ENCODE data around the gene STAM2.

STAM2 gene

DNA sequence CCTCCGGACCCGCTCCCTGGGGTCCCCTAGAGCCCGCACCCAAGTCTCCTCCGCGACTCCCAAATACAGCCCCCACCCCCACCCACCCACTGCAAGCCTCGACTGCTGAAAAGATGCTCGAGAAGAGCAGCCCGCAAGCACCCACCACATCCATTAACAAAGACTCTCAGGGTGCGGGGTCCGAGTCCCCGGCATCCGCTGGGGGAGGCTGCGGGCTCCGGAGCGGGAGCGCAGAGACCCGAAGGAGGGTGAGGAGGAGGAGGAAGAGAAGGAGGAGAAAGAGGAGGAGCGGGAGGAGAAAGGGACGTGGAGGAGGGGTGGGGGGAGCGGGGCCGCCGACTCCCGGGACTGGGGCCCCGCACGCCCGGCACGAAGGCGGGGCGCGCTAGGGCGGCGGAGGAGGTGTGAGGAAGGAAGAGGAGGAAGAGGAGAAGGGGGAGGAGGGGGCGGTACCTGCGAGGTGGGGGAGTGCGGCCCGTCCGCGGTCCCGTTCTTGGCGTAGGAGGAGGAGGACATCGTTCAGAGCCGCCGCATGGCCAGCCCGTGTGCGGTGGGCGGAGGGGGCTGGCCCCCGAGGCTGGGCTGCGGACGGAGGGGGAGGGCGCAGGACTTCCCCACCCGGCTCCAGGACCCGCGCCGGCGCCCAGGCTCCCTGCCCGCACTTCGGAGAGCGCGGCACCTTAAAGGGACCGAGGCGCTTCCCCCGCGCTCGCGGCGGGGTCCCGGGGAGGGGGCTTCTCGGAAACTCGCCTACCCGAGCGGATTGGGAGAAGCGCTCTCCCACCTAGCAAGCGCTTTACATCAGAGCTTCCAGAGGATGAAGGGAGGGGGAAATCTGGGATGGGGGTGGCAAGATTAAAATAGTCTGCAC lies 76.8 kb downstream of the STAM2 start, which contains the start of gene CACNB4:
TSS of gene CACNB4 (minus strand) at position 549 of the 871 bp plus-strand sequence.
- no peak within 1 kb of the TSS for H3K27ac ChIP-seq
- in situ Hi-C loops (cut with HindIII; ENCODE audit: low pct_ligation_motif_present, low sequenced_read_pairs), result no loop called here
- DNase-seq, result no peak
- peak within 1 kb of the TSS; percentile 52 for H3K4me3 ChIP-seq (ENCODE audit: low read depth, low read length)
- no peaks in the 10 kb centered on the region for H3K36me3 ChIP-seq (replicated peaks)
- TF ChIP-seq, protein P1, sequence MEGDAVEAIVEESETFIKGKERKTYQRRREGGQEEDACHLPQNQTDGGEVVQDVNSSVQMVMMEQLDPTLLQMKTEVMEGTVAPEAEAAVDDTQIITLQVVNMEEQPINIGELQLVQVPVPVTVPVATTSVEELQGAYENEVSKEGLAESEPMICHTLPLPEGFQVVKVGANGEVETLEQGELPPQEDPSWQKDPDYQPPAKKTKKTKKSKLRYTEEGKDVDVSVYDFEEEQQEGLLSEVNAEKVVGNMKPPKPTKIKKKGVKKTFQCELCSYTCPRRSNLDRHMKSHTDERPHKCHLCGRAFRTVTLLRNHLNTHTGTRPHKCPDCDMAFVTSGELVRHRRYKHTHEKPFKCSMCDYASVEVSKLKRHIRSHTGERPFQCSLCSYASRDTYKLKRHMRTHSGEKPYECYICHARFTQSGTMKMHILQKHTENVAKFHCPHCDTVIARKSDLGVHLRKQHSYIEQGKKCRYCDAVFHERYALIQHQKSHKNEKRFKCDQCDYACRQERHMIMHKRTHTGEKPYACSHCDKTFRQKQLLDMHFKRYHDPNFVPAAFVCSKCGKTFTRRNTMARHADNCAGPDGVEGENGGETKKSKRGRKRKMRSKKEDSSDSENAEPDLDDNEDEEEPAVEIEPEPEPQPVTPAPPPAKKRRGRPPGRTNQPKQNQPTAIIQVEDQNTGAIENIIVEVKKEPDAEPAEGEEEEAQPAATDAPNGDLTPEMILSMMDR (IDR thresholded peaks at IDR 0.05; ENCODE audit: low read depth, low read length, missing control alignments), result no peak
- peaks cover 31% of the 10 kb centered on the region for H3K27me3 ChIP-seq (replicated peaks)

DNA sequence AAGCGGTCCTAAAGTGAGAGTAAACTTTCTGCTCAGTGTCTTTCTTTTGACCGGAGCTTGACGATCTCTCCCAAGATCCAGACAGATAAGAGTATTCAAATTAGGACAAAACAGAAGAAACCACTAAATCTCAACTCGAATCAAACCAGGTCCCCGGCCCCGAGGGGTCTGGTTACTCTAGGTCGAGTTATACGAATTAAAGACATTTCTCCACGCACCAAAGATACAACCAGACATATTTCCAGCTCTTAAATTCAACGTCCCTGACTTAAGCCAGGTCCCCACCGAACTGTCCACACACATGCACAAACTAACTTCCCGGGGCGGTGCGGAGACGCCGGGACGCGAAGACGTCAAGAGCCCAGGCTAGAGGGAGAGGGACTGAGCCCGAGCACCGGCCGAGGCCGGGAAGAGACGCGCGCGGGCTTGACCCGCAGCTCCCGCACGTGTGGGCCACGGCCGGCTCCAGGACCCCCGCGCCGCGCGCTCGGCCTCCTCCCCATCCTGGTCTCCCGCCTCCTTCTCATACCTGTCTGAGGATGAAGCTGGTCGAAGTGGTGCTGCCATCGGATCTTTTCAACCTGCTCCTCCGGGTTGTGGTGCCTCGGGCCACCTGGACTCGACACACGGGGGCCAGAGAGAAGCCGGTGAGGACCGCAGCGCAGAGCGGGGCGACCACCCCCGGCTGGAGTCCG lies 77.6 kb downstream of the STAM2 start:
- peak; percentile 7 for DNase-seq
- Histone ChIP-seq H3K36me3 (replicated peaks) (no peaks in the 10 kb centered on the region), H3K4me3 (ENCODE audit: low read depth, low read length) (peak overlapping the region; percentile 52), H3K27ac (no peak overlapping the region), H3K27me3 (replicated peaks) (peaks cover 31% of the 10 kb centered on the region)
- TF ChIP-seq, protein P1 (IDR thresholded peaks at IDR 0.05; ENCODE audit: low read depth, low read length, missing control alignments), result no peak
- in situ Hi-C loops (cut with HindIII; ENCODE audit: low pct_ligation_motif_present, low sequenced_read_pairs), result no loop called here

DNA sequence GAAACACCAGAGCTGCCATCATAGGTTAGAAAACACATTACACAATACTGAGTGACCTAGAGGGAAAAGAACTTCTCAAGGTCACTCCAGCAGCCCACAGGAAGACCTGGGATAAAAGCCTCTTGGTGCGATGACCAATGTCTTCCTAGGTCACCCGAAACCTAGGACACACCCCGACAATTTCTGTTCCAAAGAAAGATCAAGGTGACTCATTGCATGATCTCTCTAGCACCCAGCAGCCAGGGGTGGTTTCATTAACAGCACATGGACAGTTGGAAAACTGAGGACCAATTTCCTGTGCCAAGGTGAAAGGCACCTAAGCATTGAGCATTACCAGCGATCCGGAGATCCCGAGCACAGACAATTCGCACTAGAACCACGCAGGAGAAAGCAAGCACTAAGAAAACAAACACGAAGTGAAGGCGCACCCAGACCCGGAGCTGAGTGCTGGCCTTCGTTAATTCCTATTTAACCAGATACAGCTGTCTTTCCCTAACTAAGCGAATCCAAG lies 78.2 kb downstream of the STAM2 start:
- H3K27me3 ChIP-seq (replicated peaks), result peaks cover 31% of the 10 kb centered on the region
- no peak for DNase-seq
- in situ Hi-C loops (cut with HindIII; ENCODE audit: low pct_ligation_motif_present, low sequenced_read_pairs), result no loop called here
- H3K4me3 ChIP-seq (ENCODE audit: low read depth, low read length), result peak overlapping the region; percentile 52
- TF ChIP-seq, protein P1 (IDR thresholded peaks at IDR 0.05; ENCODE audit: low read depth, low read length, missing control alignments), result peak; percentile 7
- H3K27ac ChIP-seq, result no peak overlapping the region
- no peaks in the 10 kb centered on the region for H3K36me3 ChIP-seq (replicated peaks)

DNA sequence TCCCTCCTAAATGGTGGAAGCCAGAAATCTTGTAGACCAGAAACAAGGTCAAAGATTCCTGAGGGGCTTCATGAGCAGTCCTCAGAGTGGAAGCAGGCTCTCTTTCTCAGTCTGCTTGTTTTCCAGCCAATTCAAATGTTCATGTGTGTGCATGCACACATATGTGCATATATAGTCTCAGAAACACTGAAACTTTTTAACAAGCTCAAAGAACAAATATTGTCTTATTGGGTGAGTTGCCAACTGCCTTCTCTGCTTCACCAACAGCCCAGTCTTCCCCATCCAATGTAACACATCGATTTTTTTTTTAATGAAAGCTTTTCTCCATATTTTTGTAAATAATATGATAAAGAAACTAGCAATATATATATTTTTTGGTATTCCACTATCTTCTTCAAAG lies 80.4 kb downstream of the STAM2 start:
- H3K27me3 ChIP-seq (replicated peaks), result peaks cover 24% of the 10 kb centered on the region

DNA sequence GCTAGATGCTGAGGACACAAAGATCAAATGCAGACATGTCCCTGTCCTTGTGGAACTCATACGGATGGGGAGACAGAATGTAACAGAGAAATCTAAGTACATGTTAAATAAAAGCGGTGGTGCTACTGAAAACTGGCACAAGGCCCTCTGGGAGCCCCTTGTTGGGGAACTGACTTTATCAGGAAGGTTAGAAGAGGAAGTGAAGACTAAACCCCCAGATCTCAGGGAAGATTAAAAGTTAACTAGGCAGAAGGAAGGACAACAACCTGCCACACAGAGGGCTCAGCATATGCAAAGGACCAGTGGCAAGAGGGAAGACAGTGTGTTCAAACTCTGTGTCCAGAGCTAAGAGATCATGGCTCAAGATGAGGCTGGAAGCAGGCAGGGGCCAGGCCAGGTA lies 81.5 kb downstream of the STAM2 start:
- no peak for DNase-seq
- Histone ChIP-seq H3K36me3 (replicated peaks) (no peaks in the 10 kb centered on the region), H3K4me3 (ENCODE audit: low read depth, low read length) (no peak overlapping the region), H3K27me3 (replicated peaks) (peaks cover 14% of the 10 kb centered on the region), H3K27ac (no peak overlapping the region)
- TF ChIP-seq, protein P1 (IDR thresholded peaks at IDR 0.05; ENCODE audit: low read depth, low read length, missing control alignments), result no peak
- in situ Hi-C loops (cut with HindIII; ENCODE audit: low pct_ligation_motif_present, low sequenced_read_pairs), result no loop called here

More for the DNA sequence above, 80.4 kb downstream of the STAM2 start:
- TF ChIP-seq, protein P1 (IDR thresholded peaks at IDR 0.05; ENCODE audit: low read depth, low read length, missing control alignments), result no peak
- DNase-seq, result no peak
- in situ Hi-C loops (cut with HindIII; ENCODE audit: low pct_ligation_motif_present, low sequenced_read_pairs), result no loop called here
- Histone ChIP-seq H3K4me3 (ENCODE audit: low read depth, low read length) (no peak overlapping the region), H3K27ac (no peak overlapping the region), H3K36me3 (replicated peaks) (no peaks in the 10 kb centered on the region)
